ENCODE measurements around the gene ME2. TPM values are rescaled to one million over a fixed set of nuclear protein-coding genes. Genes with fewer than 3 reads are reported as not detected.

The ME2 gene
- total RNA-seq, 1 donor from 2014 or later = 40.5 TPM

DNA sequence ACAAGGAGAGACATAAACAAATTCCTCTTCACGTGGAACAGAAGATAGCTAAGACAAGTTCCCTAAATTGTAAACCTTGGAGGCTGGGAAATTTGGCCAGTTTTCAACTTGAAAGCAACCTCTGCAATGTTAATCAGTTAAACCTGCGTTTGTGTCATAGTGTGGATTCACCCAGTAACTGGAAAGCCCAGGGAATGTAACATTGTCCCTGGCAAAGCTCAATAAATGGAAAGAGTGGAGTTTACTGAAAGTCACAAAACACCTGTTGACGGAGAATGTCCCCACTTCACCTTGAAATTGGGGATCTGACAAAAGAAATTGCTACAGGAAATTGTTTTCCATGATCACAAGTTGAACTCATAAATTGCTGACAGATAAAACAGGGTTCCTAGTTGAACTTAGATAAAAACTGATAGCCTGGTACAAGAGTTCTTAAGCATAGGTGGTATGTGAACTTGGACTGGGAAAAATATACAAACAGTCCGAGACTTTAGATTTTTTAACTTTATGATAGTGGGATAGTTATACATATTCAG lies 15.0 kb upstream of the ME2 start:
- Histone ChIP-seq H3K36me3 (no peaks in the 10 kb centered on the region), H3K4me3 (no peak overlapping the region), H3K4me1 (no peaks in the 10 kb centered on the region), H3K9me3 (no peaks in the 10 kb centered on the region), H3K27ac (no peak overlapping the region), H3K27me3 (no peaks in the 10 kb centered on the region)
- intact Hi-C loops (cut with DNase I) = no loop called here
- DNase-seq (no peak), ATAC-seq (no peak)
- TF ChIP-seq, protein P1, sequence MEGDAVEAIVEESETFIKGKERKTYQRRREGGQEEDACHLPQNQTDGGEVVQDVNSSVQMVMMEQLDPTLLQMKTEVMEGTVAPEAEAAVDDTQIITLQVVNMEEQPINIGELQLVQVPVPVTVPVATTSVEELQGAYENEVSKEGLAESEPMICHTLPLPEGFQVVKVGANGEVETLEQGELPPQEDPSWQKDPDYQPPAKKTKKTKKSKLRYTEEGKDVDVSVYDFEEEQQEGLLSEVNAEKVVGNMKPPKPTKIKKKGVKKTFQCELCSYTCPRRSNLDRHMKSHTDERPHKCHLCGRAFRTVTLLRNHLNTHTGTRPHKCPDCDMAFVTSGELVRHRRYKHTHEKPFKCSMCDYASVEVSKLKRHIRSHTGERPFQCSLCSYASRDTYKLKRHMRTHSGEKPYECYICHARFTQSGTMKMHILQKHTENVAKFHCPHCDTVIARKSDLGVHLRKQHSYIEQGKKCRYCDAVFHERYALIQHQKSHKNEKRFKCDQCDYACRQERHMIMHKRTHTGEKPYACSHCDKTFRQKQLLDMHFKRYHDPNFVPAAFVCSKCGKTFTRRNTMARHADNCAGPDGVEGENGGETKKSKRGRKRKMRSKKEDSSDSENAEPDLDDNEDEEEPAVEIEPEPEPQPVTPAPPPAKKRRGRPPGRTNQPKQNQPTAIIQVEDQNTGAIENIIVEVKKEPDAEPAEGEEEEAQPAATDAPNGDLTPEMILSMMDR (IDR thresholded peaks at IDR 0.05) = no peak

DNA sequence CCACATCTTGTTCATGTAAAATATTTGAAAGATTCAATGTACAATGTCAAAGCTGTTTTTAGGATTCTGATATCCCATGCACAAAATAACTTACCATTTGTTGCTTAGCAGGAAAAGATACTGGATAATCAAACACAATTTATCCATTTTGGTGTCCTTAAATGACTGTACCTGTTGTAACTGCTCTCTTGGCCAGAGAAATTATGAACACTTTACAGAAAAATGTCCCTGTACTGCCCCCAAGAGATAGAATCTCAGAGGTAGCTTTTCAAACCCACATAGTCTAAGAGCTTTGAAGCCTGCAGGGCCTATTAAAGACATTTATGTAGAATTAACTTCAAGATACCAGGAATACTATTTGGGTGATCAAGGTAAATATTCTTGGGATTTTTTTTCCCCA lies 12.2 kb upstream of the ME2 start:
- TF ChIP-seq, protein P1 (IDR thresholded peaks at IDR 0.05) = no peak
- Histone ChIP-seq H3K36me3 (no peaks in the 10 kb centered on the region), H3K4me1 (no peaks in the 10 kb centered on the region), H3K9me3 (no peaks in the 10 kb centered on the region), H3K4me3 (no peak overlapping the region), H3K27ac (no peak overlapping the region), H3K27me3 (no peaks in the 10 kb centered on the region)
- intact Hi-C loops (cut with DNase I) = no loop called here
- no peak for DNase-seq
- ATAC-seq = peak; percentile 52

DNA sequence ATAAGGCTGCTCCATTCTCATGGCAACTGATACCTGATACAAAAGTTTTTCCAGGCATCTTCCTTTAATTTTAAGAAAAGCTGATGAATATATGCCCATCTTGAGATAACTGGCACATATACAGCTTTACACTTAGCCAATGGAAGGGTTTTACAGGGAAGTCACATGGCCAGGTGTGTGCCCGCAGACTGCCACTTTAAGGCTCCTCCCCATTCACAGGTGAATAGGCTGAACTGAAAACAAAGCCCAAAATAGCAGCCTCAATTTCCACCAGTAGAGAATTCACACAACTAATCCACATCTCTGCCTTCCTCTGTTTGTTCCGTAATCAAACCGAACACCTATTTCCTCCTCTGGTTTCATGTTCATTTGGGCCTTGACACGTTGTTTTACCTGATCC lies 9.8 kb upstream of the ME2 start:
- H3K27ac ChIP-seq = no peak overlapping the region
- DNase-seq (no peak), ATAC-seq (peak; percentile 30)
- no peaks in the 10 kb centered on the region for H3K36me3 ChIP-seq
- TF ChIP-seq, protein P1 (IDR thresholded peaks at IDR 0.05) = no peak
- intact Hi-C loops (cut with DNase I) = no loop called here
- H3K4me3 ChIP-seq = no peak overlapping the region
- H3K4me1 ChIP-seq = no peaks in the 10 kb centered on the region
- no peaks in the 10 kb centered on the region for H3K27me3 ChIP-seq
- H3K9me3 ChIP-seq = no peaks in the 10 kb centered on the region

DNA sequence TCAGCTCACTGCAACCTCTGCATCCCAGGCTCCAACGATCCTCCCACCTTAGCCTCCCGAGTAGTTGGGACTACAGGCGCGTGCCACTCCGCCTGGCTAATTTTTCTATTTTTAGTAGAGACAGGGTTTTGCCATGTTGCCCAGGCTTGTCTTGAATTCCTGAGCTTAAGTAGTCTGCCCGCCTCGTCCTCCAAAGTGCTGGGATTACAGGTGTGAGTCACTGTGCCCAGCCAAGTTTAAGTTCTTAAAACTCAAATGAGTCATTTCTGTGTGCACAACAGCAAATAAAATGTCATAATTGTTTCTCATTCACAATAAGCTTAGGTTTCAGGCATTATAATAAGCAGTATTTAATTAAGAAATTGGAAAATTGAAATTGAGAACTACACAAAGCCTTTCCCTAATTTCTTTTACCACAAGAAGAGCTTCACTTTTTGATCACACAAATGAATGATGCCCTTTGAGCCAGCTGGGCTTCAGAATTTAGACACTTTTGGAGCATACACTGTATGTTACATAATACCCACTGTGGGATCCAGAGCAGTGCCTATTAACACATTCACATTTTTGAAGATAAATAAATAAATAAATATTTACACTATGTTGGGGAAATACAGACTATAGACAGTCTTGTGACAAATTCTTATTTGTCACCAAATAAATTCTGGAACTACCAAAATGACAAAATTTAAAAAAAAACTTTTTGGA lies 8.6 kb upstream of the ME2 start:
- no peak overlapping the region for H3K4me3 ChIP-seq
- intact Hi-C loops (cut with DNase I) = no loop called here
- TF ChIP-seq, protein P1 (IDR thresholded peaks at IDR 0.05) = no peak
- ATAC-seq = peak; percentile 89
- no peak overlapping the region for H3K27ac ChIP-seq
- H3K36me3 ChIP-seq = no peaks in the 10 kb centered on the region
- H3K4me1 ChIP-seq = no peaks in the 10 kb centered on the region
- peak; percentile 66 for DNase-seq
- H3K9me3 ChIP-seq = no peaks in the 10 kb centered on the region
- no peaks in the 10 kb centered on the region for H3K27me3 ChIP-seq

DNA sequence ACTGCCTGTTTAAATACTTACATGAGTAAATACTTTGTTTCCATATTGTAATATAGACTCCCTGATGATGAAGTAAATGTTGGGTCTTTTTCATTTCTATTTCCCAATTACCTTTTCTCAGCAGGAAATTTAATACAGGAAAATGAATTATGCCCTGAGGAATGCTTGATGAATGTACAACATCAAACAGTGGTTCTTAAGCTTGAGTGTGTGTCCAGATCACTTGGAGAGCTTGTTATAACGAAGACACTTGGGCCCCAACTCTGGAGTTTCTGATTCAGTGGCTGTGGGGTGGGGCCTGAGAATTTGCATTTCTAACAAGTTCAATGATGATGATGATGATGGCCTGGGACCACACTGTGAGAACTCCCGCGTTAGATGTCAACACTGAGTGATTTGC lies 7.1 kb upstream of the ME2 start:
- no peaks in the 10 kb centered on the region for H3K9me3 ChIP-seq
- intact Hi-C loops (cut with DNase I) = no loop called here
- DNase-seq (no peak), ATAC-seq (peak; percentile 51)
- no peaks in the 10 kb centered on the region for H3K27me3 ChIP-seq
- no peak overlapping the region for H3K27ac ChIP-seq
- no peak overlapping the region for H3K4me3 ChIP-seq
- no peaks in the 10 kb centered on the region for H3K36me3 ChIP-seq
- no peaks in the 10 kb centered on the region for H3K4me1 ChIP-seq
- TF ChIP-seq, protein P1 (IDR thresholded peaks at IDR 0.05) = no peak
